ENCODE results near the gene MMEL1.

GRCh38 chr1:2632051-2632430 is 775 bp downstream of the MMEL1 start:
- TF ChIP-seq MAX (CRISPR knock-in tag; IDR thresholded peaks at IDR 0.05) = no peak
- no peak for TF ChIP-seq TEAD4 (CRISPR knock-in tag; IDR thresholded peaks at IDR 0.05)
- no peak for TF ChIP-seq FOXJ3 (CRISPR knock-in tag; IDR thresholded peaks at IDR 0.05; ENCODE audit: borderline replicate concordance)
- no peak for TF ChIP-seq E2F4 (CRISPR knock-in tag; IDR thresholded peaks at IDR 0.05; ENCODE audit: borderline replicate concordance, low read depth)
- TF ChIP-seq CTCF (IDR thresholded peaks at IDR 0.05) = no peak
- TF ChIP-seq ZNF232 (CRISPR knock-in tag; IDR thresholded peaks at IDR 0.05) = no peak
- TF ChIP-seq AFF4 (CRISPR knock-in tag; IDR thresholded peaks at IDR 0.05; ENCODE audit: borderline replicate concordance) = no peak
- no peak for TF ChIP-seq ZNF281 (CRISPR knock-in tag; IDR thresholded peaks at IDR 0.05)
- TF ChIP-seq USF2 (CRISPR knock-in tag; IDR thresholded peaks at IDR 0.05) = no peak
- TF ChIP-seq CREB1 (CRISPR knock-in tag; IDR thresholded peaks at IDR 0.05) = no peak
- TF ChIP-seq IRF1 (CRISPR knock-in tag; IDR thresholded peaks at IDR 0.05) = no peak
